Glutamatergic neuron (in vitro differentiated cells): ENCODE results near the gene FBXO4. TPM values are rescaled to one million over a fixed set of nuclear protein-coding genes. Genes with fewer than 3 reads are reported as not detected.
"Not testable (repeated sequence)": the region's sequence is repeated elsewhere in the genome, so short reads cannot be mapped to it uniquely, and the experiment has no call there.

Source experiments
- DNase-seq: peaks from one replicate; pipeline ENCODE4 v3.0.0; 2022
- H3K27ac Mint-ChIP-seq: one replicate; pipeline ENCODE4 v1.8.0; 2020; ENCODE audit warnings: mild to moderate bottlenecking, mixed read lengths, inconsistent platforms; ENCODE audit not compliant: unreplicated experiment
- H3K27me3 Mint-ChIP-seq: one replicate; pipeline ENCODE4 v1.8.0; 2020; ENCODE audit warnings: mild to moderate bottlenecking, moderate library complexity, mixed read lengths, inconsistent platforms; ENCODE audit not compliant: unreplicated experiment
- H3K36me3 Mint-ChIP-seq: one replicate; pipeline ENCODE4 v1.8.0; 2020; ENCODE audit warnings: mild to moderate bottlenecking, mixed read lengths, inconsistent platforms; ENCODE audit not compliant: unreplicated experiment
- H3K4me1 Mint-ChIP-seq: one replicate; pipeline ENCODE4 v1.8.0; 2020; ENCODE audit warnings: mild to moderate bottlenecking, low read depth, mixed read lengths, inconsistent platforms; ENCODE audit not compliant: unreplicated experiment
- H3K4me3 Mint-ChIP-seq: one replicate; pipeline ENCODE4 v1.8.0; 2020; ENCODE audit warnings: mild to moderate bottlenecking, mixed read lengths, inconsistent platforms; ENCODE audit not compliant: unreplicated experiment
- H3K9me3 Mint-ChIP-seq: one replicate; pipeline ENCODE4 v1.8.0; 2020; ENCODE audit warnings: mild to moderate bottlenecking, moderate library complexity, mixed read lengths, inconsistent platforms; ENCODE audit not compliant: unreplicated experiment
- CTCF ChIP-seq: fragments of 200-600 bp; sonication (generic); IDR thresholded peaks from one replicate; pipeline ENCODE4 v1.5.0; 2021; ENCODE audit not compliant: partially characterized antibody, unreplicated experiment
- total RNA-seq: library from RNA; stranded (reverse); fragmentation: NEBNext Ultra II Directional; extraction: Animal tissue kit (Norgen Biotek cat#: 25700); gene quantifications from one replicate; pipeline ENCODE4 v1.2.1, GENCODE V29; 2021; ENCODE audit not compliant: unreplicated experiment

Gene FBXO4
- total RNA-seq, 1 donor from 2014 or later: 1.0 TPM

GRCh38 chr5:41929035-41929434 lies 4.0 kb downstream of the FBXO4 start:
- no peak for TF ChIP-seq CTCF
- DNase-seq: no peak
- no peak overlapping the region for H3K4me3 Mint-ChIP-seq
- no peaks in the 10 kb centered on the region for H3K27me3 Mint-ChIP-seq
- H3K4me1 Mint-ChIP-seq: no peaks in the 10 kb centered on the region
- no peaks in the 10 kb centered on the region for H3K36me3 Mint-ChIP-seq
- H3K9me3 Mint-ChIP-seq: peaks cover 2% of the 10 kb centered on the region
- H3K27ac Mint-ChIP-seq: no peak overlapping the region

- Mint-ChIP-seq H3K4me3 (no peak overlapping the region), H3K27me3 (no peaks in the 10 kb centered on the region), H3K27ac (no peak overlapping the region), H3K36me3 (no peaks in the 10 kb centered on the region), H3K4me1 (peaks cover 4% of the 10 kb centered on the region), H3K9me3 (no peaks in the 10 kb centered on the region)
- no peak for DNase-seq
- TF ChIP-seq CTCF: no peak
Measured at GRCh38 chr5:41932770-41933169, 7.7 kb downstream of the FBXO4 start.

GRCh38 chr5:41935544-41935943 lies 10.5 kb downstream of the FBXO4 start:
- Mint-ChIP-seq H3K36me3 (no peaks in the 10 kb centered on the region), H3K27ac (no peak overlapping the region), H3K4me3 (no peak overlapping the region), H3K4me1 (peaks cover 5% of the 10 kb centered on the region), H3K27me3 (no peaks in the 10 kb centered on the region), H3K9me3 (no peaks in the 10 kb centered on the region)
- no peak for DNase-seq
- no peak for TF ChIP-seq CTCF

GRCh38 chr5:41940641-41941040 lies 15.6 kb downstream of the FBXO4 start:
- no peaks in the 10 kb centered on the region for H3K9me3 Mint-ChIP-seq
- no peak for DNase-seq
- no peak overlapping the region for H3K27ac Mint-ChIP-seq
- TF ChIP-seq CTCF: no peak
- no peak overlapping the region for H3K4me3 Mint-ChIP-seq
- peaks cover 5% of the 10 kb centered on the region for H3K4me1 Mint-ChIP-seq
- no peaks in the 10 kb centered on the region for H3K36me3 Mint-ChIP-seq
- H3K27me3 Mint-ChIP-seq: no peaks in the 10 kb centered on the region

- not testable (repeated sequence) for H3K4me3 Mint-ChIP-seq, H3K36me3 Mint-ChIP-seq, DNase-seq, H3K9me3 Mint-ChIP-seq, H3K4me1 Mint-ChIP-seq, H3K27me3 Mint-ChIP-seq, H3K27ac Mint-ChIP-seq
Measured at GRCh38 chr5:41945332-41945955, 20.4 kb downstream of the FBXO4 start.
